ENCODE measurements around the gene PREX1.
"Not testable (repeated sequence)": the region's sequence is repeated elsewhere in the genome, so short reads cannot be mapped to it uniquely, and the experiment has no call there.

Gene PREX1

DNA sequence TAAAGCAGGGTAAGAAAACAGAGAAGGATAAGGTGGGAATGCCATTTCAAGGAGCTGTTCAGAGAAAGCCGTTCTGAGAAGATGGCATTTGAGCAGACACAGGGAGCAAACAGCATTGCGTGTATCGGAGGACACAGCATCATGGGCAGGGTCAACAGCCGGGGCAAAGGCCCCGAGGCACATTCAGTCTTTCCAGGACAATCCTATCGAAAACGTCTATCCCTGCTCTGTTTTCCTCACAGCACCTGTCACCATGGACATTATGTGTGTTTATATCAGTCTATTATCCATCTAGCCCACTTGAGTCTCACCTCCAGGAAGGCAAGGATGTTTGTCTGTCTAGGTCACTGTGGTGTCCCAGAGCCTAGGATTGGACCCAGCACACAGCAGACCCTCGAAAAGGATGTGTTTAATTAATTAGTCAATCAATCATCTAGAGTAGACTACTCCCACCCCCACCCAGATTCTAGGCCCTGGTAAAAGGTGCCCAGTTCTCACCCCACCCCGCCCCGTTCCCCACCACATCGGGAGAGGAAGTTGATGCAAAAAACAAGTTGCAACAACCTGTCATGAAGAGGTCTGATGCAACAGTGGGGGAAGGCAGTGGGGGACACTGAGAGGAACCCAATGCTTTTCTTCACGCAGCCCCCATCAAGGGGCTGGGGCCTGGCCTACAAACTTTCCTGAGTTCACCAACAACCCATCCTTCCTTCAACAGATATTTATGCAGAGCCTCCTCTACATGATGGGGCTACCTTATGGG lies 66.6 kb downstream of the PREX1 start:
- TF ChIP-seq, protein P1, sequence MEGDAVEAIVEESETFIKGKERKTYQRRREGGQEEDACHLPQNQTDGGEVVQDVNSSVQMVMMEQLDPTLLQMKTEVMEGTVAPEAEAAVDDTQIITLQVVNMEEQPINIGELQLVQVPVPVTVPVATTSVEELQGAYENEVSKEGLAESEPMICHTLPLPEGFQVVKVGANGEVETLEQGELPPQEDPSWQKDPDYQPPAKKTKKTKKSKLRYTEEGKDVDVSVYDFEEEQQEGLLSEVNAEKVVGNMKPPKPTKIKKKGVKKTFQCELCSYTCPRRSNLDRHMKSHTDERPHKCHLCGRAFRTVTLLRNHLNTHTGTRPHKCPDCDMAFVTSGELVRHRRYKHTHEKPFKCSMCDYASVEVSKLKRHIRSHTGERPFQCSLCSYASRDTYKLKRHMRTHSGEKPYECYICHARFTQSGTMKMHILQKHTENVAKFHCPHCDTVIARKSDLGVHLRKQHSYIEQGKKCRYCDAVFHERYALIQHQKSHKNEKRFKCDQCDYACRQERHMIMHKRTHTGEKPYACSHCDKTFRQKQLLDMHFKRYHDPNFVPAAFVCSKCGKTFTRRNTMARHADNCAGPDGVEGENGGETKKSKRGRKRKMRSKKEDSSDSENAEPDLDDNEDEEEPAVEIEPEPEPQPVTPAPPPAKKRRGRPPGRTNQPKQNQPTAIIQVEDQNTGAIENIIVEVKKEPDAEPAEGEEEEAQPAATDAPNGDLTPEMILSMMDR (IDR thresholded peaks at IDR 0.05; ENCODE audit: control insufficient read depth, extremely low read depth, insufficient read depth) = no peak
- H3K4me3 ChIP-seq (ENCODE audit: low read depth, low read length) = no peak overlapping the region
- no peak for DNase-seq (ENCODE audit: low read depth)

- DNase-seq (ENCODE audit: low read depth) = no peak
- H3K4me3 ChIP-seq (ENCODE audit: low read depth, low read length) = no peak overlapping the region
- TF ChIP-seq, protein P1 (IDR thresholded peaks at IDR 0.05; ENCODE audit: control insufficient read depth, extremely low read depth, insufficient read depth) = no peak
Measured at GRCh38 chr20:48760403-48760983, 67.3 kb downstream of the PREX1 start.

- no peak for DNase-seq (ENCODE audit: low read depth)
- TF ChIP-seq, protein P1 (IDR thresholded peaks at IDR 0.05; ENCODE audit: control insufficient read depth, extremely low read depth, insufficient read depth) = no peak
- H3K4me3 ChIP-seq (ENCODE audit: low read depth, low read length) = no peak overlapping the region
Measured at GRCh38 chr20:48759631-48760245, 68.1 kb downstream of the PREX1 start.

DNA sequence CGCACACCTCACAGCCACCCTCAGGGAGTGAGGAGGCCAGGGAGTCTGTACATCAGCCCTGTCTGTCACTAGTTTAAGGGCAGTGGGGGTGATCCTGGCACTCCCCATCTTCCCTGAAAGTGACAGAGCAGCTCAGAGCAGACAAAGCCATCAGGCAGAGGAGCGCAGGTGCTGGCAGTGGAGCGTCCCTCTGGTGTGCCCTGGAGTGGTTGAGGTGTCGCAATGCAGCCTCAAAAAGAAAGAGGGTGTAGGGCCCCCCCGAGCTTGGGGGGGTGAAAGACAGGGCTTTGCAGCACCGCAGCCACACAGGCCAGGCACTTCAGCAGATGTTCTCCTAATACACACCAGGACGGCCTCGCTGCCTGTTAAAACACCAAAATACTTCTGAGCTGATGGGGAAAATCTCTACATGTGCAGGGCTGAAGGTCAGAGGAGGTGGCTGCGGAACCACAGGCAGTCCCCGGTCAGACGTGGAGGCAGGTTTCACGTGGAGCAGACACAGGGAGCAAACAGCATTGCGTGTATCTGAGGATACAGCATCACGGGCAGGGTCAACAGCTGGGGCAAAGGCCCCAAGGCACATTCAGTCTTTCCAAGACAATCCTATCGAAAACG lies 69.5 kb downstream of the PREX1 start:
- TF ChIP-seq, protein P1 (IDR thresholded peaks at IDR 0.05; ENCODE audit: control insufficient read depth, extremely low read depth, insufficient read depth) = no peak
- H3K4me3 ChIP-seq (ENCODE audit: low read depth, low read length) = no peak overlapping the region
- DNase-seq (ENCODE audit: low read depth) = no peak

- not testable (repeated sequence) for DNase-seq (ENCODE audit: low read depth); H3K4me3 ChIP-seq (ENCODE audit: low read depth, low read length)
Measured at GRCh38 chr20:48756774-48757173, 71.0 kb downstream of the PREX1 start.

DNA sequence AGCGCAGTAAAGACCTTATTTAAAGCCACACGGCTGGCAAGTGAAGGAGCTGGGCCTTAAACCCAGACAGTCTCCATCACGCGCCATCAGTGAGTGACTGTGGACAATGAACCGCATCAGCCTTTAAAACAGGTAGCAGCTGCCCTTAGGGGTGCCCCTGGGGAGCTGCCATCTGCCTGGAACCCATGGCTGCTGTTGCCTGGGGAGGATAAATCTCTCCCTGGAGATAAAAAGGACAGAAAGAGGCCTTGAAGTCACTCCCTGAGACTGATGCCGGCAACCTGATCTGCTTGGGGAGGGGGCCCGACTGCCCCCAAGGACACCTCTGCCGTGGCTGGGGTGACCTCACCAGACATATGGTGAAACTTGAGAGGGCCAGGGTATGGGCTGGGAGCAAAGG lies 73.5 kb downstream of the PREX1 start:
- no peak overlapping the region for H3K4me3 ChIP-seq (ENCODE audit: low read depth, low read length)
- no peak for DNase-seq (ENCODE audit: low read depth)
- TF ChIP-seq, protein P1 (IDR thresholded peaks at IDR 0.05; ENCODE audit: control insufficient read depth, extremely low read depth, insufficient read depth) = no peak

DNA sequence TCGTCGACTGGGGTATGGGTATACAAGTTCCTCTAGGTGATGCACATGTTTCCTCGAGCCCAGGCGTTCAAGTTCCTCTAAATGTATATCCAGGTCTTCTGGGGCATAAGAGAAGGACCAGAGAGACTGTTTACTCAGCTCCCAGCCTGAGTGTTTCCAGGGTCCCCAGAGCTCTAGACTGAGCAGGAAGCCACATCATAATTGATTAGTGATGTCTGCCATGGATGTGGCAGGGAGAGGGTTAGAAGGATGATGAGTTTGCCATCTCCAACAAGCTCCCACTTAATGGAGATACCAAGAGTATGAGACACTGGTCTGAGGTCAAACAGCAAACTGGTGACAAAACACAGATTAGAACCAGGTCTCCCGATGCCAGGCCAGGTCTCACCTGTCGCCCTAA lies 74.8 kb downstream of the PREX1 start:
- TF ChIP-seq, protein P1 (IDR thresholded peaks at IDR 0.05; ENCODE audit: control insufficient read depth, extremely low read depth, insufficient read depth) = no peak
- no peak for DNase-seq (ENCODE audit: low read depth)

More for the DNA sequence above, 74.8 kb downstream of the PREX1 start:
- no peak overlapping the region for H3K4me3 ChIP-seq (ENCODE audit: low read depth, low read length)

Data from LNCaP clone FGC (cell line).